GM10847 (cell line): Measurements from ENCODE around the gene DYSF.

Source experiments
- POLR2A ChIP-seq: IDR thresholded peaks from 2 replicates; pipeline ENCODE4 v1.6.1; 2011; ENCODE audit not compliant: insufficient read length; ENCODE audit errors: extremely low read depth

Gene DYSF

DNA sequence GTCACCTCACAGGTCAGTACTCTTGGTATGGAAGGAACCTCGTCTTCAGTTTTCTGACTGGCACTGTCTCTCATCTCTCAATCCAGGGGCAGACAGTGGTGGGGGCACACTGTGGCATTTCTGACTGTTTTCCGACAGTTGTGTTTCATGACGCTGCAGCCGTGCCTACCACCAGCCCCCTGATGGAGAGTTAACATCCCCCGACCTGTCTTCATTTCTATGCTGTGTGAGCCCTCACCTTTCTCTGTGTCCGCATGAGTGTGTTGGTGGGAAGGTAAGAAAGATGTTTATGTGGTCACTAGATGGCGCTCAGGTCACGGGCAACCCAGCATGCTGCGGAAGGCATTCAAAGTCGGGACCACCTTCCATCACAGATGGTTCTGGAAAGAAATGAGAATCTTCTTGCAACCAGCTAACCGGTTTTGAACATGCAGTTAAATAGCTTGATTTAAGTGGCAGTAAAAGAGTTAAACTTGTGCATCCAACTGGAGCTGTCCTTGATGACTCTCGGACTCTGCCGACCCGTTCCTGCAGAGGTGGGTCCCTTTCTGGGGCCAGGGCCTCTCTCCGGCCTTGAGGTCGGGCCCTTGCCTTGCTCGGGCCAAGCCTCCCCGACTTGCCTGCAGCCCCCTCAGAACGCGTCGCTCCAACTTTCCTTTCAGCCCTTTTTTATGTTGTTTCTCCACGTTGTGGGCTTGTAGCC is 92.4 kb downstream of the DYSF start:
- no peak for TF ChIP-seq POLR2A

DNA sequence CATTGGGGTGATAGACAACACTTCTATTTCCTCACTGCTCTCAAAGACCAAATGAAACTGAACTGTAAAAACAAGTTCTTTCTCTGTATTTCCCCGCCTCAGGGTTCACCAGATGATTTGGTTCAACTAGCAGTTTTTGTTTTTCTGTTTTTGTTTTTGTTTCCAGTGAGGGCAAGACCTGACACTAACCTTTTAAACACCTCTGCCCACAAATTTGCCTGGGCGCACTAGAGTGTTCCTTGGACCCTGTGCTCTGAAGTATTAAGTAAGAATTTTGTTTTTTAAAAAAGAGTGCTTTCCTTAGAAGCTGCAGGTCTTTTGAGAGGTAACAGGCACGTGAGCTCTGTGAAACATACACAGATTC is 92.9 kb downstream of the DYSF start:
- TF ChIP-seq POLR2A, result no peak

DNA sequence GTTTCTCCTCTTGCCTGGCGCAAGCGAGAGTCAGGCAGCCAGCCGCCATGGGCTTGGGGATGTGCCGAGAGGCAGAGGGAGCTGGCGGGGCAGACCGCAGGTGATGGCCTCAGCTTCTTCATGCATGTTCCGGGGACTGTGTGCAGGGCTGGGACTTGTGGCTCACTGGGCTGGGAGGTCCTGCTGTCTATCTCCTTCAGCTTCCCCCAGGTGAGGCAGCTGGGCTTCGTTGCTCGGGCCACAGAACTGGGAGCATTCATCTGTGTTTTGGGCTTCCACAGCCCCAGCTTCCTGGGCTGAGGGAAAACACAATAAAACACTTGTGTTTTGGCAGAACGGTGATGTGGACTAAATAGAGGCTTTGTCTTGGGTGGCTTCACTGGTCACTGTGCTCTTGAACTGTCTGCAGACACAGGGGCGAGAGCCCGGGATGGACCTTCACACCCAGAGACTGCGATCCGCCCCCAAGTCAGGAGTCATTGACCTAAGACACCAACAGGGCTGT is 93.5 kb downstream of the DYSF start:
- no peak for TF ChIP-seq POLR2A

DNA sequence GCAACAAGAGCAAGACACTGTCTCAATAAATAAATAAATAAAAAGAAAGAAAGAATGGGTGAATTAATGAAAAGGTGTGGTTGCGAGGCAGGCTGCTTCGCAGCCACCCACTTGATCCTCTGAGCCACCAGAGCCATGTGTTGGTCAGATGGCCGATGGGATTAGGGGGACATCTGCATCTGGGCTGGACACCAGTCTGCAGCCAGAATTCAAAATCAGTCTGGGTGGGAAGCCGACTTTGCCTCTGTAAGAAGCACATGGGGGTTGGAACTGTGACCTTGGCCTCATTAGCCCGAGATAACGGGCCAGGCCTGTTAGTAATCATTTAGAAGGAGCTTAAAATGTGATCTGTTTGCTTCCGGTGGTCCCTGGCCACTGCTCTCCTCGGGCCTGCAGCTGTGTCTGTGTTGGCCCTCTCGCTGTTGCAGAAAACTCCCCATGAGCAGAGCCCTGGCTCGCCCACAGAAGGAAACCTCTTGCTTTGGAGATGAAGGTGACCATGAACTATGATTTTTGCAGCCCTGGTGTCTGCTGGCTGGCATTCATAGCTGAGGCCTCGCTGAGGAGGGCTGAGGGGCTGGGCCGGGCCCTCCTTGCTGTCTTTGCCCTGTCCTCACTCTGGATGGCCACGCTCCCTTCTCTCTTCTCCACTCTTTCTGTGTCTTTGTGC is 94.4 kb downstream of the DYSF start:
- TF ChIP-seq POLR2A, result no peak

DNA sequence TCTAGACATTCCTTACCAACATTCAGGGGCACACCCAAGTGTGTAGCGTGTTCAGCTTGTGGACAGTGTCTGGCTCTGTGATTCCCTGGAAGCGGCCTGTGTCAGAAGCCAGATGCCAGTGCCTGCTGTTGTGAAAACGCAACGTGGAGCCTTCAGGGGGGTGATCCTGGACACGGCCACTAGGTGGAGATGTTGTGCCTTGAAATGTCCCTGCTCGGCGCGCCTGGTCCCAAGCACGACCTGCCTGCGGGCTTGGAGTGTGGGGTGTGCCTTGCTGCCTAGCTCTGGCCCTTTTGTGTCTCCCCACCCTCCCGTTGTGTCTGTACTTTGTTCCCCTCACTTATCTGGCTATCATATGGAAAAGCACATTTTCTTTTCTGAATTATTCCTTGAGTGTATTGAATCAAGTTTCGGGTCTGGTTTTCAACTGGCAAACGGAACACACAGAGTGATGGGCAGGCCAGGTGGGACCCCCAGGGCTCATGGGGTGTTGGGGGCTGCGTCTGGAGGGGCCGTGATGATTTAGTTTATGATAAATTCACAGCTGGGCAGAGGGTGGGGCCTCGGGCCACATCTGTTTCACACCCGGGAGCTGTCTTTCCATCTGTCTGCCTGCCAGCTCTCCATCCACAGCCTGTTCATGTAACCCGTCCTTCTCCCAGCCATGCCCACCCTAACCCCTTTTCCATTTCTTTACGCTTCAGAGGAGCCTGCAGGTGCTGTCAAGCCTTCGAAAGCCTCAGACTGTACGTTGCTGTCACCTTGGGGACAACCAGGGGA is 95.5 kb downstream of the DYSF start:
- TF ChIP-seq POLR2A, result no peak

DNA sequence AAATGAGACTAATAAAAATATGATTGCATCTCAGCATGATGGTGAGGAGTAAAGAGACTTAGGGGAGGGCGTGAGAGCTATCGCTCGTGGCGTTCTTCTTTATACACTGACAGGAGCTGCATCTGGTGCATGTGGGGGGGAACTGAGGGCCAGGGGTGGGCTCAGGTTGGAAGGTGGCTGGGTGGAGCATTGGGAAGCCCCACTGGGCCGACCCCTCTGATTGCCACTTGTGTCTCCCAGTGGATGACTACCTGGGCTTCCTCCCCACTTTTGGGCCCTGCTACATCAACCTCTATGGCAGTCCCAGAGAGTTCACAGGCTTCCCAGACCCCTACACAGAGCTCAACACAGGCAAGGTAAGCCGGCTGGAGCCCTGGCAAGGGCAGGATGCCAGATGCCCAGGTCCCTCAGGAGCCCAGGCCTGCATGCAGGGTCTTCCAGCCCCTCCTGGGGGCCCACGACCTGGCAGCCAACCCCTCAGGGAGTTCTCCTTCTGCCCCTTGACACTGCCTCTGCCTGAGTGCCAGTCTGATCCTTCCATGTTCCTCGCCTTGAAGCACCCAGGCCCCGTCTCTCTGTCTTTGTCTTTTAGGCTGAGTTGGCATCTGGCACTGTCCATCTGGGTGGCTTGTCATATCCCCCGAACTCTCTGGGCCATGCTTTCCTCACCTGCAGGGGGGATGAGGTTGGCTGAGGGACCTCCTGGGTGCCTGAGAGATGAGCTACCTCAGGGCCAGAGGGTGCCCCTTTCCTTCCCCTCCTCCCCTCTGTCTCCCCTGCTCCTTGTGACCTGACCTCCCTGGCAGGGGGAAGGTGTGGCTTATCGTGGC is 97.7 kb downstream of the DYSF start:
- TF ChIP-seq POLR2A, result no peak

DNA sequence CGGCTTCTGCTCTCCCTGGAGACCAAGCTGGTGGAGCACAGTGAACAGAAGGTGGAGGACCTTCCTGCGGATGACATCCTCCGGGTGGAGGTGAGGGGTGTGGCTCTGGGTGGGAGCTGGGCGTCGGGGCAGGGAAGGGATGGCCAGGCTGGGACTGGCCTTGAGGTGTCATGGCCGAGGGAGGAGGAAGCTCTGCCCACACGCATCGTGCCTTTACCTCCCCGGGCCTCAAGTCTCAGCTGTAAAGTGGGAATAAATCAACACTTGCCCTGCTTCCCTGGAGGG is 98.2 kb downstream of the DYSF start:
- no peak for TF ChIP-seq POLR2A

DNA sequence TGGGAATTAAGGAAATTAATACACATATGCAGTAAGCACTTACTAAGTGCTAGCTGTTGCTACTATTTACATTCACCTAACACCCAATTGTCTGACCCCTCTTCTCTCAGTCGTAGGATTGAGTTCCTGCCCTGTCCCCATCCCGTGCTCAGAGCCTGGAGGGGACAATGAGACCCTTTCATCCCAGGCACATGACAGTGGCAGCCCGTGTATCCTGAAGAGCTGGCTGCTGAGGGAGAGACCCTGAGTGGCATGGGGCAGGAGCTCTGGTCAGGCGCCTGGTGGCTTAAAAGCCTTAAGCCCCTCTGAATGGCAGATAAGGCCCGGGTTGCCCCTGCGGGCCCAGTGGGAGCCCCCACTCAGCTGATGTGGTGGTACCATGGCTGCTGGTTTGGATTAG is 99.0 kb downstream of the DYSF start:
- no peak for TF ChIP-seq POLR2A

DNA sequence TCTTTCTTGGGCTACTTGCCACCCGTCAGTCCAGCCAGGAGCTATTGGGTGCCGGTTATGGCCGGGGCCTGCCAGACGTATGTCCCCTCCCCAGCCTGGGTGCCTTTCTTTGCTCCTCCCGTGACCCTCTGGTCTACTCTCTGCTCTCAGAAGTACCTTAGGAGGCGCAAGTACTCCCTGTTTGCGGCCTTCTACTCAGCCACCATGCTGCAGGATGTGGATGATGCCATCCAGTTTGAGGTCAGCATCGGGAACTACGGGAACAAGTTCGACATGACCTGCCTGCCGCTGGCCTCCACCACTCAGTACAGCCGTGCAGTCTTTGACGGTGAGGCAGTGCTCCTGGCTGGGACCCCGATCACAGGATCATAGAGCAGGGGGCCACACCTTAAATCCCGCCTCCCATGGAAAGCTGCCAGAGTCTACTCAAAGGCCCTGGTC is 99.5 kb downstream of the DYSF start:
- TF ChIP-seq POLR2A, result no peak

DNA sequence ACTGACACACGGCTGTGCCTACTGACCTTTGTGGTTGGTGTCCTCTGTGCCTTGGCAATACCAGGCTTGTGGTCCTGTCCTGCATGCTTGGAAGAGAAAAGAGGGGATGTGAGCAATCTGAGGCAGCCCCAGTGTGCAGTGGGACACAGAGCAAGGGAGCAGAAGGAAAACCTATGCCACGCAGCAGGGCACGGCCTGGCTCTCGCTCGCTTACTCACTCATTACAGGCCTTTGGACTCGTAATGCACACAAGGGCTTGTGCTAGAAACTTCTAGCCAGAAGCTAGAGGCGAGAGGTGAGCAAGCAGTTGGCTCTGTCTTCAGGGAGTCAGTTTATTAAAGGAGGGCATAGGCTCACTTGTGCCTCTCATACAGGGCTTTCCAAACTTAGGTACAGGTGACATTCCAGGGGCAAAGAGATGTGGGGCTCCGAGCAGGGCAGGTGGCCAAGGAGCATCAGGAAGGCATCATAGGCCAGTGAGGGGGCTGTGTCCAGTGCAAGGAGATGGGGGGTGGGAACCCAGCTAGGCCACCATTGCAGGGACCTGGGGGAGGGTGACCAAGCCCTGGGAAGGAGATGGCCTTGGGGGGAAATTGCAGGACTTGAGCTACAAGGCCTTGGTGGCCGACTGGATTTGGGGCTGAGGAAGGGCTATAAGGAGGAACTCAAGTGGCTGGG is 100.8 kb downstream of the DYSF start:
- no peak for TF ChIP-seq POLR2A

DNA sequence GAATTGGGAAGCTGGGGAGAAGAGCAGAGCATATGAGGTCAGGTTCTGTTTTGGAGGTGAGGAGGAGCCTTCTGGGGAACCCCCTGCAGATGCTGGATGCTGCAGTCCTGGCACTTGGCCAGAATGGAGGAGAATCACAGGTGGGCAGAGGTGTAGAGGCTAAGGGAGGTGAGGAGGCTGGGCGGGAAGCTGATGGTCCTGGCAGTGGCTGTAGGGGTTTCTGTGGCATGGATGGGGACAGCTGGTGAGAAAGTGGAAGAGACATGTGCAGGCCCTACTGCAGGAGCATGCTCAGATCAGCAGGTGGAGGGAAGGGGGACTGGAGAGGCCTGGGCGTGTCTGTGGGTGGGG is 101.3 kb downstream of the DYSF start:
- TF ChIP-seq POLR2A, result no peak

DNA sequence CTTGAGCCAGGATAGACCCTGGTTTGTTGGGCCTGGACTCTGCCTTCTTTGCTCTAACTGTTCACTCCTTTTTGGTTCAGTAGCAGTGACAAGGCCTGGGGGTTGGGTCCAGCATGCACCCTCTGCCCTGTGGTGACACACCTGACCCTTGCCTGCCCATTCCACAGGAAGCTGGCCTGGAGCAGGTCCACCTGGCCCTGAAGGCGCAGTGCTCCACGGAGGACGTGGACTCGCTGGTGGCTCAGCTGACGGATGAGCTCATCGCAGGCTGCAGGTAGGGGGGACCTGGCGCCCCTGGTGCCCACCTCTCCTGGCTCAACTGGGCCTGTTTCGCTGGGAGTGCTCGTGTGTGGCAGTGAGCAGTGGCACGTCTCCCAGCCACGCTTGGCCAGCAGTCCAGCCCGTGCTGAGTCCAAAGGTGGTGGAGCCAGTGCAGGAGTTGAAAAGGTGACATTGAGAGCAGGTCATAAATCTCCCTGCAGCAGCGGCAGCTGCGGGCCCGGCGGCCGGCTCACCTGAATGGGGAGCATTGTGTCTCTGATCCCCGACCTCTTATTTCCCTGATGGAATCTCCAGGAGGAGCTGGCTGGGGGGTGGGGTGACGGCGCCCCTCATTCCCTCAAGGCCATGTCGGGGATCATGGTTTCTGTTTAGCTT is 102.6 kb downstream of the DYSF start:
- no peak for TF ChIP-seq POLR2A

DNA sequence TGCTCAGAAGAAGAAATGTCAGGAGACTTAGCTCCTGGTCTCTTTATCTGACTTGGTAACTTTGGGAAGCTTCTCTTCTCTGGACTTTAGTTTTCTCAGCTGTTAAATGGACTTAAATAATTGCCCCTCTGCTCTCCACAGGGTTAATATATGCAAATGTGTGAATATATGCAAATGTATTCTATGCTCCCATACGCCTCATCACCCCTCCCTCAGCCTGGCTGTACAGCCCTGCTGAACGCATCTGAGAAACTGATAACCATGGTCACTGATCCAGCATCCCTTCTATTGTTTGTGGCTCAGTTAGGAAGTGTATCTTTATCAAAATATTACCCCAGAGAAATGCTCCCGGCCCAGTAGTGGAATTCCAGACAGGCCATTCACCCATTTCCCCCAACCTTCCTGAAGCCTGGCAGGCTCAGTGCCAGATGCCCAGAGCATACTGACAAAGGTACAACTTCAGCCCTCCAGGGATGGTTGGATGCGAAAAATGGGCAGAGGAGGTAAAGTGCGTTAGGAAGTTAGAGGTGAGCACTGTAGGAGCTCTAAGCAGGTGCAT is 103.4 kb downstream of the DYSF start:
- no peak for TF ChIP-seq POLR2A

DNA sequence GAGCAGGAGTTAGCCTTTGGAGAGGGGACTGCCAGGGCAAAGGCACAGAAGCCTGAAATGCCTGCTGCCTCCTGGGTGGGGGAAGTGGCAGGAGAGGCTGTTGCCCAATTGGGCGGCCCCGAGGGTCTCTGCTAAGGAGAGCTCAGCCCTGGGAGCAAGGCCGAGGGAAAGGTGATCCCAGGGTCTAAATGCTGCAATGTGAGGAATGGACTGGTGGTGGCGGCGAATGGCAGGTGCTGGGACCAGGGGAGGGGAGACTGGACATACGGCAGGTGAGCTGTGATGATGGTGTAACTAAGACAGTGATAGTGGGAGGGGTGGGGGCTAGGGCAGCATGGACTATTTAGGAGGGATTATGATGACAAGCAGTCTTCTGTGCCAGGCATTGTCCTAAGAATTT is 104.0 kb downstream of the DYSF start:
- TF ChIP-seq POLR2A, result no peak
